OCI-LY7 (cell line): ENCODE measurements around the gene TSPAN12. TPM values are rescaled to one million over a fixed set of nuclear protein-coding genes. Genes with fewer than 3 reads are reported as not detected.

Experiments used
- BruUV-seq: library from RNA; stranded (reverse); fragments of 400-500 nt; replicated peaks from 2 replicates; lab custom pipeline; 2021; lab: Mats Ljungman, UMichigan
- CTCF ChIA-PET: fragments of 300-600 bp; sonication (Branson Sonifier 250); formaldehyde crosslinking; loops from one replicate; lab custom pipeline; 2022; ENCODE audit warnings: antibody characterized with exemption; ENCODE audit not compliant: unreplicated experiment; lab: Charles Lee
- POLR2A ChIA-PET: fragments of 300-600 bp; sonication (Branson Sonifier 250); formaldehyde crosslinking; loops from one replicate; lab custom pipeline; 2022; ENCODE audit warnings: antibody characterized with exemption; lab: Charles Lee
- DNase-seq: peaks from one replicate; pipeline ENCODE4 v3.0.0-alpha.2; 2015; ENCODE audit warnings: low spot score
- H2AFZ ChIP-seq: fragments of 200-600 bp; sonication (generic), shearing (Covaris generic); 2 replicates; pipeline ENCODE4 v1.6.1; 2014; ENCODE audit warnings: mild to moderate bottlenecking, antibody characterized with exemption, low read length, moderate library complexity
- H3K27ac ChIP-seq: fragments of 200-600 bp; sonication (generic); 2 replicates; pipeline ENCODE4 v1.5.1; 2014; ENCODE audit warnings: mixed run types, low read depth, mild to moderate bottlenecking, moderate library complexity, low read length, inconsistent platforms; ENCODE audit not compliant: poor library complexity, severe bottlenecking
- H3K36me3 ChIP-seq: fragments of 200-600 bp; sonication (generic); 2 replicates; pipeline ENCODE4 v1.6.1; 2014; ENCODE audit warnings: mild to moderate bottlenecking, antibody characterized with exemption, low read length, moderate library complexity, mixed read lengths; ENCODE audit not compliant: insufficient read depth
- H3K4me1 ChIP-seq: fragments of 200-600 bp; sonication (generic); 2 replicates; pipeline ENCODE4 v1.5.1; 2014; ENCODE audit warnings: mild to moderate bottlenecking, low read length; ENCODE audit not compliant: insufficient read depth, poor library complexity, severe bottlenecking
- H3K4me2 ChIP-seq: fragments of 200-600 bp; sonication (generic); 2 replicates; pipeline ENCODE4 v1.6.1; 2014; ENCODE audit warnings: mild to moderate bottlenecking, low read length
- H3K4me3 ChIP-seq: fragments of 200-600 bp; sonication (generic); 2 replicates; pipeline ENCODE4 v1.5.1; 2014; ENCODE audit warnings: mild to moderate bottlenecking, low read depth, low read length; ENCODE audit not compliant: poor library complexity, severe bottlenecking
- H3K79me2 ChIP-seq: fragments of 200-600 bp; sonication (generic); 2 replicates; pipeline ENCODE4 v1.6.1; 2016; ENCODE audit warnings: low read depth, mild to moderate bottlenecking, low read length, moderate library complexity, mixed read lengths; ENCODE audit not compliant: insufficient read depth
- H3K9me2 ChIP-seq: fragments of 200-600 bp; sonication (generic); 2 replicates; pipeline ENCODE4 v1.6.1; 2016; ENCODE audit warnings: mild to moderate bottlenecking, low read length, mixed read lengths; ENCODE audit not compliant: insufficient read depth
- H3K9me3 ChIP-seq: fragments of 200-600 bp; sonication (generic); 2 replicates; pipeline ENCODE4 v1.6.1; 2014; ENCODE audit warnings: mild to moderate bottlenecking, mixed run types, low read length, mixed read lengths
- H4K20me1 ChIP-seq: fragments of 200-600 bp; sonication (generic); 2 replicates; pipeline ENCODE4 v1.6.1; 2014; ENCODE audit warnings: mild to moderate bottlenecking, antibody characterized with exemption, low read length, moderate library complexity, mixed read lengths; ENCODE audit not compliant: insufficient read depth
- CTCF ChIP-seq: fragments of 200-600 bp; sonication (generic); conservative IDR thresholded peaks from 2 replicates; pipeline ENCODE4 v1.5.1; 2014; ENCODE audit warnings: mild to moderate bottlenecking, antibody characterized with exemption, low read length, moderate library complexity, mixed read lengths
- EZH2phosphoT487 ChIP-seq: fragments of 200-600 bp; sonication (generic); IDR thresholded peaks from 2 replicates; pipeline ENCODE4 v1.6.1; 2018; ENCODE audit warnings: low read depth, borderline replicate concordance, mild to moderate bottlenecking, mixed run types, antibody characterized with exemption, low read length, moderate library complexity, mixed read lengths
- intact Hi-C: fragments of 100-400 bp; cut with micrococcal nuclease; formaldehyde crosslinking; loops from one replicate; pipeline ENCODE4 v1.10.0; 2022; ENCODE audit not compliant: unreplicated experiment
- total RNA-seq, 2 experiments: library from RNA; depleted of rRNA in 1 of 2; stranded (reverse); fragments of >200 nt in 1 of 2; shearing (Covaris generic) in 1 of 2; gene quantifications; 2 replicates each; pipeline ENCODE4 v1.2.3, GENCODE V29; 2014 to 2022

TSPAN12 gene
- total RNA-seq, 2 experiments from 2014 or later: not detected

- H3K4me3 ChIP-seq: no peak overlapping the region
- ChIA-PET CTCF (no interaction called here), POLR2A (no interaction called here)
- no peaks in the 10 kb centered on the region for H3K9me2 ChIP-seq
- no peaks in the 10 kb centered on the region for H3K4me1 ChIP-seq
- intact Hi-C loops: no loop called here
- no peaks in the 10 kb centered on the region for H3K79me2 ChIP-seq
- no peaks in the 10 kb centered on the region for H4K20me1 ChIP-seq
- TF ChIP-seq CTCF (no peak), EZH2phosphoT487 (no peak)
- BruUV-seq: no TSS peak
- H3K4me2 ChIP-seq: no peak overlapping the region
- H3K27ac ChIP-seq: no peak overlapping the region
- no peak overlapping the region for H2AFZ ChIP-seq
- H3K9me3 ChIP-seq: no peaks in the 10 kb centered on the region
- no peaks in the 10 kb centered on the region for H3K36me3 ChIP-seq
- DNase-seq: no peak
These were observed 6.4 kb upstream of the TSPAN12 start for GRCh38 chr7:120864141-120864900.

- CTCF ChIA-PET: no interaction called here
These were observed 5.1 kb upstream of the TSPAN12 start for GRCh38 chr7:120862987-120863590.

More at GRCh38 chr7:120862987-120863590, 5.1 kb upstream of the TSPAN12 start:
- Histone ChIP-seq H3K4me3 (no peak overlapping the region), H3K79me2 (no peaks in the 10 kb centered on the region), H3K27ac (no peak overlapping the region), H3K36me3 (no peaks in the 10 kb centered on the region), H3K9me3 (no peaks in the 10 kb centered on the region), H4K20me1 (no peaks in the 10 kb centered on the region), H2AFZ (no peak overlapping the region), H3K4me1 (no peaks in the 10 kb centered on the region), H3K9me2 (no peaks in the 10 kb centered on the region), H3K4me2 (no peak overlapping the region)
- no TSS peak for BruUV-seq
- DNase-seq: no peak
- intact Hi-C loops: no loop called here
- POLR2A ChIA-PET: interaction anchor here (0.7 to 1.0 kb wide), 2 partner anchors 15 to 42 kb away, joined by 3 read pairs; no protein-coding TSS in a partner anchor
- no peak for TF ChIP-seq CTCF
